HG02840 (cell line): ENCODE results near the gene SPOCK1.

Experiments used
- ATAC-seq: cut with Tn5 transposase; IDR thresholded peaks from one replicate; pipeline ENCODE4 v1.9.1; 2021; ENCODE audit warnings: mild to moderate bottlenecking, moderate library complexity, moderate number of reproducible peaks; ENCODE audit not compliant: unreplicated experiment, low FRiP score

Gene SPOCK1

GRCh38 chr5:137098238-137098637, 400.9 kb downstream of the SPOCK1 start:
- ATAC-seq: no peak

DNA sequence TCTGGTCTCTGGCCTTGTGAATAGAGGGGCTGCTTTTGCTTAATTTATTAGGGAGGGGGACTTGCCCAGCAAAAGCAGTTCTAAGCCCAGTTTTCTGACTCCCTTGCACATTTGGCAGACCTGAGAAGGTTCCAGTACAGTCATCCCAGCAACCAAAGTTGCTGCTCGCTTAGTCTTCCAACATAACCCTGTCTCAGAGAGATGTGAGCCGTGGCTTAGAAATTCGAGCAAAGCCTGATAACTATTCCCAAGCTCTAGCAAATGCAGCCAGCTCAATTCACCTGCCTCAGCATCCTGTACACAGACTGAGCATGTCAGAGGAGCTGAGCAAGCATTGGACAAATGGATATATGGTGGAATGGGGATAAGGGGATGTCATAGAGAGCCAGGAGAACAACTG, 401.9 kb downstream of the SPOCK1 start:
- ATAC-seq: no peak

DNA sequence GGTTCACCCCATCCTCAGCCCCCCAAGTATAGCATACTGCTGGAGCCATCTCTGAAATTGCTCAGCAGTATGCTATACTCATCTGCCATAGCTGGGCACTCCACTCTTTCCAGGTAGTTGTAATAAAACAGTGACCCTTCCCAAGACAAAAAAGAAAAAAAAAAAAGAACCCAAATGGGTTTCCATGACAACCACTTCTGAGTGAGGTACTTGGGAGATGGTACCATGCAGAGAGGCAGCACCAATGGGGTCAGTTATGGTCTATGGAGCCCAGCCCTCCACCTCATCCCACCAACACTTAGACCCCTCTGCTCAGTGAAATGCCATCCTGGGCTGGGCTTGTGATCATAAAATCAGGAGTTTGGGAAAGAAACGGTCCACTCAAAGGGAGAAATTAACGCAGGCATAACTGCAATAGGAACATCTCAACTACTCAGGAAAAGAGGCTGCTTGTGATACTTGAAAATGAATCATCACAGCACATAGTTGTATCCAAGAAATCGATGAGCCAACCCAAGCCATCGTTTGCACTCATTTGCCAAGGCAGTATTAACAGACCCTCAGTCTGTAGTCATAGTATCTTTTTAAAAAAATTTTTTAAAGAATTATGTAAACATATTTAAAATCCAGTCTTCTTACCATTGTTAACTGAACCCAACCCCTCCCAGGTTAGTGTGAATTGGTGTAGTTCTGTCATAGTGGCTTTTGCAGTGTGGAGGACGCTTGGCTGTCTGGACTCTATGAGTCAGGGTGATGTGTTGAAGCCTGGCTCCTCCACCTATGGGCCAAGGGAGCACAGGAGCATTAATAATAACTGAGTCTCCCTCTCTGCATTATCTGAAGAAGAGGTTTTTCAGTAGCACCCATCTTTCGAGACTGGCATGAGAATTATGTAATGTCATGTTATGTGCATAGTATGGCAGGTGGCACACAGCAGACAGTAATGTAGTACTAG, 402.7 kb downstream of the SPOCK1 start:
- no peak for ATAC-seq

GRCh38 chr5:137095597-137095996, 403.5 kb downstream of the SPOCK1 start:
- no peak for ATAC-seq

- ATAC-seq: no peak
Observed at GRCh38 chr5:137092831-137093230, 406.3 kb downstream of the SPOCK1 start.

GRCh38 chr5:137091472-137091871, 407.7 kb downstream of the SPOCK1 start:
- ATAC-seq: no peak

GRCh38 chr5:137090721-137091120, 408.4 kb downstream of the SPOCK1 start:
- ATAC-seq: no peak

DNA sequence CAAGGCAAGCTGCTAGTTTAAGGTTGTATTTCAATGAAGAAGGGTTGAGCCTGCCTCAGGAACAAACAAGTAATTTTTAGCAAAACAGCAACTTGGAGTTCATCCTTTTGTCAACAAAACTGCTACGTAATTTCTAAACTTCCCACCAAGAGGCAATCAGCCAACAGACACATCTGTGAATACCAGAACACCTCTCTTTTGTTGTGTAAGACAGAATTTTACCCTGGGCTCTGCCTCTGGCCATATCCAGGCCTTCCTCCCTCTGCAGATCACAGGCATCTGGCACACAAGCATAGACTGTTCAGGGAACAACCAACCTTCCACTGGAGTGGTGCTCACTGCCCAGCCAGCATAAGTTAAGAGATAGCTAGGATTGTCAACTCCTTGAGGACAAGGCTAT, 409.0 kb downstream of the SPOCK1 start:
- ATAC-seq: no peak

GRCh38 chr5:137088175-137088574, 411.0 kb downstream of the SPOCK1 start:
- no peak for ATAC-seq

- ATAC-seq: no peak
Observed at GRCh38 chr5:137086342-137086741, 412.8 kb downstream of the SPOCK1 start.

GRCh38 chr5:137085206-137085605, 413.9 kb downstream of the SPOCK1 start:
- no peak for ATAC-seq

GRCh38 chr5:137084016-137084415, 415.1 kb downstream of the SPOCK1 start:
- no peak for ATAC-seq

DNA sequence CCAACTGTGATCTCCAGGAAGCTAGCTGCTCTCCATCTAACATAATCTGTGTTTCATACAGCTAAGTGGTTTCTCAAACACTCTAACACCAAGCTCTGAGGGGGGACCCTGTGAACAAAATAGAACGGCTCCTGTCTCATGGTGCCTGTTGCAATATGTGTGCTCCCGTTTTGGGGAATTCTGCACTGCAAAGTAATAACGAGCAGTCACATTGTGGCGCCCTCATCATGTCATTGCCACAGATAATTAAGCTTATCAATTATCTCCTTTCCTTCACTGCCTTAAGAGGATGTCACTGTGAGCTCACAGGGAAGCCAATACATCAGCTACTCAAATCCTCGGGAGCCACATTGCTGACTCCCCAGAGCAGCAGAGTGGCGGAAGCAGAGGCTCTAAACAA, 416.2 kb downstream of the SPOCK1 start:
- ATAC-seq: no peak

GRCh38 chr5:137078171-137078665, 420.9 kb downstream of the SPOCK1 start:
- ATAC-seq: no peak

GRCh38 chr5:137075163-137075970, 423.8 kb downstream of the SPOCK1 start:
- no peak for ATAC-seq

DNA sequence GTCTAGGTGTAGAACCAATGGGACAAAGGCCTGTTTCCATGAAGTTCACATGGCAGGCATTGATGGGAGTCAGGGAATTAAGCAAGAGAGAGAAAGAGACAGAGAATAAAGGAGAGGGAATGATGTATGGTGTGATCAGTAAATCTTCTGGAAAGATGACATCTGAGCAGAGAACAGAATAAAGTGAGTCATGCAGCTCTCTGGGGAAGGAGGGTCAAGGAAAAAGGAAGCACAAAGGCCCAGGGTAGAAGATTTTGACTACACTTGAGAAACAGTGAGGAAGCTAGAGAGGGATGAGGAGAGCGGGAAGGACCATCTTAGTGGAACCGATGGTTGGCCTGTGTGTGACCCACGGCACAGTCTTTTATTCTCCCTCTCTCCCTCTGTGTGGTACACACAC, 425.9 kb downstream of the SPOCK1 start:
- ATAC-seq: no peak

DNA sequence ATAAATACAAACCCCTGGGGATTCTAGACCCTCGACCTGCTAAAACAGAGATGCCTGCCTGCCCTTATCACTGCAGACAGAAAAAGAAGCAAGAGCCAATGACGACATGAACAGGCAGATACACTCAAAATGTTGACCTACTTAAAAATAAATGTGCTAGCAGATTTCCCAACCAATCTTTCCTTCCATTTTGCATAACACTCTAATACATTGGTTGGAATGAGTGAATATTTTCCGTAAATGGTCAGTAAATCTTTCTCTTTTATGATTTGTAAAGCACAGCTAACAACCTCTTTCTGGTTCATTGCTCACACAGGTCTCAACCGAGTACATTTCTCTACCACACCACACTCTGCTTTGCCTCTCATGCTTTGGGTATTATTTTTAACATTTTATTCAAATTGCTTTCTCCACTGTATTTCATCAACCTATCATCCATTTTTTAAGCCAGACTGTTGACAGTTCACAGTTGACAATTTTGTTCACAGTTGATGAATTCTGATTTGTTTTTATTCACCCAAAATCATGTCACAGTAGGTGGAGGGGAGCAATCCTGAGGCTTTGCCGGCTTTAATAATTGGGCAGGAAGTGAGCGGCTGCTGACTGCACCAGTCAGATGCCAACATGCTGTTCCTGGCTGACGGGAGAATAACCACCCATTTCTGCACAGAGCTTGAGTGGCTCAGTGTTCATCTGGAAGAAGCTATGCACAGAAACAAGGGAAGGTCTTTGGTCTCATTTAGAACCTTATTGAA, 426.6 kb downstream of the SPOCK1 start:
- ATAC-seq: peak; percentile 53

- ATAC-seq: no peak
Observed at GRCh38 chr5:137071931-137072330, 427.2 kb downstream of the SPOCK1 start.

DNA sequence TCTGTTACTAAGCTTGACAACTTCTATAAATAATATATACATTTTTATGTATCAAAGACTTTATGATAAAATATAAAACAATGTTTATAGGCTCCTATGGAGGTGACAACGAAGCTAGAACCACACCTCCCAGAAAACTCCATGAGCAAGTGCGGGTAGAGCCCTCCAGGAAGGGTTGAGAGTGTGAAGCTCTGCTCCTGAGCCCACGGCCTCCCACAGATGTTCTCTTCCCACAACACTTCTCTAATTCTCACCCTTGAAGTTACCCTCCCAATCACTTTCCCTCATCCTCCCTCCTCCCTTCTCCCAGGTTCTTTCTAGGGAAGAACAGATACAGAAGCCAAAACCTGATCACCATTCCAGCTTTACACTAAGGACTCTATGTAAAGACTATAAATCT, 427.6 kb downstream of the SPOCK1 start:
- no peak for ATAC-seq

- no peak for ATAC-seq
Observed at GRCh38 chr5:137070521-137070920, 428.6 kb downstream of the SPOCK1 start.

DNA sequence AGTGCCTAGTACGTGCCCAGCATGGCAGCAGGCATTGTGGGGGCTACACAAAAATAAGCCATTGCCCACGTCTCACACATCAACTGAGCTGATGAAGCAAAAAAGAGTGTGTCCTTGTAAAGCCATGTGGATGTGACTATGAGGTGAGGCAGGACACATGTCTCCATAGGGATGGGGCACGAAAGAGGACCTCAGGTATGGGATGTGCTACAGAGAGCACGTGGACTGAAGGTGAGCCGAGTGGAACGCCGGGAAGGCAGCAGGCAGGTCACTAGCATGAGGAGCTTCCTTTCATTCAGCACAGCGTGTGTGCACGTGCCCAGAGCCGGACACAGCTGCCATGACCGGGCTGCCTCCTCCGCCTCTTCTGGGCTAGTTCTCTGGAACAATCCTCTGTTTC, 429.8 kb downstream of the SPOCK1 start:
- no peak for ATAC-seq
